ENCODE data around the gene PGK1. TPM values are rescaled to one million over a fixed set of nuclear protein-coding genes. Genes with fewer than 3 reads are reported as not detected.
"Not testable (repeated sequence)": the region's sequence is repeated elsewhere in the genome, so short reads cannot be mapped to it uniquely, and the experiment has no call there.

PGK1 gene
- polyA plus RNA-seq, 1 experiment = 474 TPM

- DNase-seq (ENCODE audit: low read depth) = no peak
- Histone ChIP-seq H3K36me3 (ENCODE audit: control insufficient read depth, insufficient read depth, low read length) (no peaks in the 10 kb centered on the region), H3K4me3 (ENCODE audit: low read depth, low read length) (no peak overlapping the region), H3K27me3 (ENCODE audit: control insufficient read depth, insufficient read depth, low read length) (no peaks in the 10 kb centered on the region)
- TF ChIP-seq, protein P1, sequence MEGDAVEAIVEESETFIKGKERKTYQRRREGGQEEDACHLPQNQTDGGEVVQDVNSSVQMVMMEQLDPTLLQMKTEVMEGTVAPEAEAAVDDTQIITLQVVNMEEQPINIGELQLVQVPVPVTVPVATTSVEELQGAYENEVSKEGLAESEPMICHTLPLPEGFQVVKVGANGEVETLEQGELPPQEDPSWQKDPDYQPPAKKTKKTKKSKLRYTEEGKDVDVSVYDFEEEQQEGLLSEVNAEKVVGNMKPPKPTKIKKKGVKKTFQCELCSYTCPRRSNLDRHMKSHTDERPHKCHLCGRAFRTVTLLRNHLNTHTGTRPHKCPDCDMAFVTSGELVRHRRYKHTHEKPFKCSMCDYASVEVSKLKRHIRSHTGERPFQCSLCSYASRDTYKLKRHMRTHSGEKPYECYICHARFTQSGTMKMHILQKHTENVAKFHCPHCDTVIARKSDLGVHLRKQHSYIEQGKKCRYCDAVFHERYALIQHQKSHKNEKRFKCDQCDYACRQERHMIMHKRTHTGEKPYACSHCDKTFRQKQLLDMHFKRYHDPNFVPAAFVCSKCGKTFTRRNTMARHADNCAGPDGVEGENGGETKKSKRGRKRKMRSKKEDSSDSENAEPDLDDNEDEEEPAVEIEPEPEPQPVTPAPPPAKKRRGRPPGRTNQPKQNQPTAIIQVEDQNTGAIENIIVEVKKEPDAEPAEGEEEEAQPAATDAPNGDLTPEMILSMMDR (IDR thresholded peaks at IDR 0.05; ENCODE audit: insufficient read depth, low read depth, low read length) = no peak
- ChIA-PET POLR2A (no interaction called here), CTCF (interaction anchor here (0.7 kb wide), 1 partner anchor 9 kb away, joined by 3 read pairs; no protein-coding TSS in a partner anchor)
These were observed 32.7 kb upstream of the PGK1 start for GRCh38 chrX:78071331-78071730.

DNA sequence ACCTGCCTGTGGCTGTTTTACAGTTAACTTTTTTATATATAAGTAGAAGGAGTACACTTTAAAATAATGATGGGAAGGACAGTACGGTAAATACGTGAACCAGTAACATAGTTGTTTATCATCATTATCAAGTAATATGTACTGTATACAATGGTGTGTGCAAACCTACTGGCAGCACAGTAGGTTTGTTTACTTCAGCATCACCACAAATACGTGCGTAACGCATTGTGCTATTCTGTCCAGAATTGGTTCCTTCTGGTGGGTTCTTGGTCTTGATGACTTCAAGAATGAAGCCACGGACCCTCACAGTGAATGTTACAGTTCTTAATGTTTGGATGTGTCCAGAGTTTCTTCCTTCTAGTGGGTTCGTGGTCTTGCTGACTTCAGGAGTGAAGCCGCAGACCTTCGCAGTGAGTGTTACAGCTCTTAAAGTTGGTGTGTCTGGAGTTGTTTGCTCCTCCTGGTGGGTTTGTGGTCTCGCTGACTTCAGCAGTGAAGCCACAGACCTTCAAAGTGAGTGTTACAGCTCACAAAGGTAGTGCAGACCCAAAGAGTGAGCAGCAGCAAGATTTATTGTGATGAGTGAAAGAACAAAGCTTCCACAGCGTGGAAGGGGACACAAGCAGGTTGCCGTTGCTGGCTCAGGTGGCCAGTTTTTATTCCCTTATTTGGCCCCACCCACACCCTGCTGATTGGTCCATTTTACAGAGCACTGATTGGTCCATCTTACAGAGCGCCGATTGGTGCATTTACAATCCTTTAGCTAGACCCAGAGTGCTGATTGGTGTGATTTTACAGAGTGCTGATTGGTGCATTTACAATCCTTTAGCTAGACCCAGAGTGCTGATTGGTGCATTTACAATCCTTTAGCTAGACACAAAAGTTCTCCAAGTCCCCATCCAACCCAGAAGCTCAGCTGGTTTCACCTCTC, 30.6 kb upstream of the PGK1 start:
- CTCF ChIA-PET = interaction anchor here (2.2 kb wide), 1 partner anchor 19 kb away, joined by 7 read pairs; no protein-coding TSS in a partner anchor
- H3K27me3 ChIP-seq (ENCODE audit: control insufficient read depth, insufficient read depth, low read length); DNase-seq (ENCODE audit: low read depth); H3K4me3 ChIP-seq (ENCODE audit: low read depth, low read length); POLR2A ChIA-PET; H3K36me3 ChIP-seq (ENCODE audit: control insufficient read depth, insufficient read depth, low read length): not testable (repeated sequence)

DNA sequence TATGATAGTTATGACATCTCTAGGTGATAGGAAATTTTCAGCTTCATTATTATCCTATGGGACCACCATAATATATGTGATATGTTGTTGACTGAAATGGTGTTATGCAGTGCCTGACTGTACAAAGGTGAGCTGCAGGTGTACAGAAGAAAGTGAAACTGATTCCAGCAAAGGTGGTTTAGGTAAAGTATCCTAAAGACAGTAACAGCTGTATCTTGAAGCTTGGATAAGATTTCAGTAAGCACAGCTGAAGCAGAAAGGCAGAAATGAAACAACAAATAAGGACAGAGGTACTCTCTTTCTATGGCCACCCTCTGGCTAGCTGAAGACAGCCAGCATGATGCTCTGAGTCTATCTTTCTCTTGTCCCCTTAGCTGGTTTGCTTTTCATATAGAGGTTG, 30.0 kb upstream of the PGK1 start:
- H3K4me3 ChIP-seq (ENCODE audit: low read depth, low read length) = no peak overlapping the region
- H3K27me3 ChIP-seq (ENCODE audit: control insufficient read depth, insufficient read depth, low read length) = no peaks in the 10 kb centered on the region
- CTCF ChIA-PET = interaction anchor here (2.2 kb wide), 1 partner anchor 18 kb away, joined by 7 read pairs; no protein-coding TSS in a partner anchor
- TF ChIP-seq, protein P1 (IDR thresholded peaks at IDR 0.05; ENCODE audit: insufficient read depth, low read depth, low read length) = no peak
- H3K36me3 ChIP-seq (ENCODE audit: control insufficient read depth, insufficient read depth, low read length) = no peaks in the 10 kb centered on the region
- no peak for DNase-seq (ENCODE audit: low read depth)
- POLR2A ChIA-PET = no interaction called here

GRCh38 chrX:78075787-78076389, 28.2 kb upstream of the PGK1 start:
- Histone ChIP-seq H3K27me3 (ENCODE audit: control insufficient read depth, insufficient read depth, low read length) (no peaks in the 10 kb centered on the region), H3K36me3 (ENCODE audit: control insufficient read depth, insufficient read depth, low read length) (no peaks in the 10 kb centered on the region), H3K4me3 (ENCODE audit: low read depth, low read length) (no peak overlapping the region)
- ChIA-PET POLR2A (no interaction called here), CTCF (no interaction called here)
- TF ChIP-seq, protein P1 (IDR thresholded peaks at IDR 0.05; ENCODE audit: insufficient read depth, low read depth, low read length) = no peak
- DNase-seq (ENCODE audit: low read depth) = no peak

GRCh38 chrX:78081413-78081812, 22.6 kb upstream of the PGK1 start:
- H3K36me3 ChIP-seq (ENCODE audit: control insufficient read depth, insufficient read depth, low read length); DNase-seq (ENCODE audit: low read depth); POLR2A ChIA-PET; H3K27me3 ChIP-seq (ENCODE audit: control insufficient read depth, insufficient read depth, low read length); CTCF ChIA-PET; H3K4me3 ChIP-seq (ENCODE audit: low read depth, low read length): not testable (repeated sequence)

- peak; percentile 4 for DNase-seq (ENCODE audit: low read depth)
- no peaks in the 10 kb centered on the region for H3K36me3 ChIP-seq (ENCODE audit: control insufficient read depth, insufficient read depth, low read length)
- H3K27me3 ChIP-seq (ENCODE audit: control insufficient read depth, insufficient read depth, low read length) = no peaks in the 10 kb centered on the region
- CTCF ChIA-PET = interaction anchor here (0.9 to 1.5 kb wide), 6 partner anchors 8 to 937 kb away, joined by 3 to 7 read pairs (median 6); partner anchors contain the start of gene ATP7A
- POLR2A ChIA-PET = no interaction called here
- no peak overlapping the region for H3K4me3 ChIP-seq (ENCODE audit: low read depth, low read length)
- TF ChIP-seq, protein P1 (IDR thresholded peaks at IDR 0.05; ENCODE audit: insufficient read depth, low read depth, low read length) = peak; percentile 57
These were observed 11.8 kb upstream of the PGK1 start for GRCh38 chrX:78092296-78092695.

Data from BJ (cell line).